Coronary artery (tissue), 2 donors: ENCODE results near the gene CUL2.
"Not testable (repeated sequence)": the region's sequence is repeated elsewhere in the genome, so short reads cannot be mapped to it uniquely, and the experiment has no call there.

Experiments used
- DNase-seq: peaks from one replicate; pipeline ENCODE4 v3.0.0-alpha.2; 2017; ENCODE audit warnings: low spot score
- H3K27ac ChIP-seq, 2 donors: fragments of 200-600 bp; sonication (generic); one replicate each; pipeline ENCODE4 v1.5.1; 2016 to 2019
- H3K4me3 ChIP-seq: fragments of 200-600 bp; sonication (generic); 2 replicates; pipeline ENCODE4 v1.5.1; 2016; ENCODE audit warnings: mild to moderate bottlenecking, moderate library complexity
- CTCF ChIP-seq: fragments of 200-600 bp; sonication (generic); IDR thresholded peaks from one replicate; pipeline ENCODE4 v1.5.1; 2019; ENCODE audit warnings: antibody characterized with exemption

The CUL2 gene

GRCh38 chr10:35058686-35059085 is 31.5 kb downstream of the CUL2 start:
- H3K4me3 ChIP-seq: no peak overlapping the region
- no peak overlapping the region for H3K27ac ChIP-seq
- no peak for DNase-seq
- no peak for TF ChIP-seq CTCF

GRCh38 chr10:35058134-35058533 is 32.0 kb downstream of the CUL2 start:
- Histone ChIP-seq H3K4me3 (no peak overlapping the region), H3K27ac (no peak overlapping the region)
- no peak for TF ChIP-seq CTCF
- DNase-seq: no peak

- no peak for DNase-seq
- no peak for TF ChIP-seq CTCF
- Histone ChIP-seq H3K4me3 (no peak overlapping the region), H3K27ac (no peak overlapping the region)
These were observed 33.5 kb downstream of the CUL2 start for GRCh38 chr10:35056686-35057085.

GRCh38 chr10:35056133-35056532 is 34.0 kb downstream of the CUL2 start:
- H3K27ac ChIP-seq: no peak overlapping the region

GRCh38 chr10:35050568-35050967 is 39.6 kb downstream of the CUL2 start:
- DNase-seq: no peak
- H3K4me3 ChIP-seq: no peak overlapping the region
- TF ChIP-seq CTCF: no peak
- H3K27ac ChIP-seq: no peak overlapping the region

More at GRCh38 chr10:35056133-35056532, 34.0 kb downstream of the CUL2 start:
- TF ChIP-seq CTCF: no peak
- no peak overlapping the region for H3K4me3 ChIP-seq
- no peak for DNase-seq

- Histone ChIP-seq H3K27ac (no peak overlapping the region), H3K4me3 (no peak overlapping the region)
- TF ChIP-seq CTCF: no peak
- DNase-seq: no peak
These were observed 44.1 kb downstream of the CUL2 start for GRCh38 chr10:35046074-35046473.

GRCh38 chr10:35045275-35045674 is 44.9 kb downstream of the CUL2 start:
- H3K27ac ChIP-seq, H3K4me3 ChIP-seq, DNase-seq: not testable (repeated sequence)

GRCh38 chr10:35043796-35044344 is 46.3 kb downstream of the CUL2 start:
- Histone ChIP-seq H3K4me3 (no peak overlapping the region), H3K27ac (no peak overlapping the region)
- DNase-seq: no peak
- no peak for TF ChIP-seq CTCF
